HEK293T (cell line): ENCODE measurements around the gene ATP7A.

Experiments used
- BHLHE40 ChIP-seq: fragments of 450-650 bp; IDR thresholded peaks from 2 replicates; pipeline ENCODE4 v1.6.1; 2016; ENCODE audit warnings: mild to moderate bottlenecking, moderate library complexity, borderline replicate concordance
- ELF4 ChIP-seq: fragments of 450-650 bp; IDR thresholded peaks from 2 replicates; pipeline ENCODE4 v1.6.1; 2017; ENCODE audit warnings: antibody characterized with exemption
- FOXA1 ChIP-seq: fragments of 450-650 bp; IDR thresholded peaks from 2 replicates; pipeline ENCODE4 v1.6.1; 2016; ENCODE audit warnings: mild to moderate bottlenecking
- FOXK2 ChIP-seq: fragments of 450-650 bp; IDR thresholded peaks from 2 replicates; pipeline ENCODE4 v1.6.1; 2016; ENCODE audit warnings: mild to moderate bottlenecking
- FOXM1 ChIP-seq: fragments of 450-650 bp; IDR thresholded peaks from 2 replicates; pipeline ENCODE4 v1.6.1; 2017; ENCODE audit warnings: mild to moderate bottlenecking, borderline replicate concordance
- SP1 ChIP-seq: fragments of 450-650 bp; IDR thresholded peaks from 2 replicates; pipeline ENCODE4 v1.6.1; 2017
- SUZ12 ChIP-seq: fragments of 450-650 bp; IDR thresholded peaks from 2 replicates; pipeline ENCODE4 v1.6.1; 2016; ENCODE audit warnings: mild to moderate bottlenecking
- TARDBP ChIP-seq: fragments of 450-650 bp; IDR thresholded peaks from 2 replicates; pipeline ENCODE4 v1.6.1; 2016
- ZNF384 ChIP-seq: fragments of 450-650 bp; IDR thresholded peaks from 2 replicates; pipeline ENCODE4 v1.6.1; 2016
- TF ChIP-seq, protein P1 (sequence below): fragments of 450-650 bp; IDR thresholded peaks from 2 replicates; pipeline ENCODE4 v1.6.1; 2016

DNA sequence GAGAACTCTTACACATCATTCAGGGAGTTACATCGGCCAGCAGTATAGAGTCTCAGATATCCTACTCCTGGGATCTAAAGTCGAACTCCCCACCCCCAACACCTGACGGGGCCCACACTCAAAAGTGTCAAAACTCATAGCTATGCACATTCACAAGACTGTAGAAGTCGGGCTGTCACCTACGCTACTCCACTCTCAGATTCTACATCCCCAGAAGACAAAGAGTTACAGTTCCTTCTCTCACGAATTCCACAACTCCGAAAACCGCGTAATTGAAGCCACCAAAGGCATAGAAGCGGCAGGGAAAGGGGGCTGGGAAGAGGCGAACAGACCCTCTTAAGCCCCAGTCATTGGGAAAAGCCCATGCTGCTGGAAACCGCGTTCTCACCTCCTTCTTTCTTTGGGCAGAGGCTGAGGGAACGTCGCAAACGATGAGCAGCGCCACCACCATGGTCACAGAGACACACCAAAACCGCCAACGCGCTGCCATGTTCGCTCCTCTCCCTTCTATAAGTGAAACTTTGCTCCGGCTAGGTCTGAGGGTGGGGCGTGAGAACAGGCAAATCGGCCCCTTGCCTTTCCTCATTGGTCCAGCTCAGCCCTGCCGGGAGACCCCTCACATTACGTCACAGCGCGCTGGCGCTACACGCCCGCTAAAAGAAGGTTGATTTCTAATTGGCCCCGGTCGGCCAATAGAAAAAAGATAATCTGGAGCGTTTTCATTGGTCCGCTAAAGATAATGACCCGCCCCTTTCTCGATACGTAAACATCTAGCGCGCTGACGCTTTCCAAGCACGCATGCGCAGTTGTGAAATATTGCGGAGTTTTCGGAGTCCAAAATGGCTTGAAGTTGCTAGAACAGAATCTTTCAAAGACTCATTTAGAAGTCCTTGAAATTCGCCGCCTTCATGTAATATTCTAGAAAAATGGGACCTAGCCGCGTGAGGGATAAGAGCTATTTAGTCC lies 15.3 kb upstream of the ATP7A start, which contains the start of gene MAGT1:
- no peak for TF ChIP-seq FOXM1
- no peak for TF ChIP-seq SP1
- TF ChIP-seq, protein P1, sequence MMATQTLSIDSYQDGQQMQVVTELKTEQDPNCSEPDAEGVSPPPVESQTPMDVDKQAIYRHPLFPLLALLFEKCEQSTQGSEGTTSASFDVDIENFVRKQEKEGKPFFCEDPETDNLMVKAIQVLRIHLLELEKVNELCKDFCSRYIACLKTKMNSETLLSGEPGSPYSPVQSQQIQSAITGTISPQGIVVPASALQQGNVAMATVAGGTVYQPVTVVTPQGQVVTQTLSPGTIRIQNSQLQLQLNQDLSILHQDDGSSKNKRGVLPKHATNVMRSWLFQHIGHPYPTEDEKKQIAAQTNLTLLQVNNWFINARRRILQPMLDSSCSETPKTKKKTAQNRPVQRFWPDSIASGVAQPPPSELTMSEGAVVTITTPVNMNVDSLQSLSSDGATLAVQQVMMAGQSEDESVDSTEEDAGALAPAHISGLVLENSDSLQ = no peak
- no peak for TF ChIP-seq TARDBP
- no peak for TF ChIP-seq ZNF384
- TF ChIP-seq ELF4 = no peak
- no peak for TF ChIP-seq FOXK2
- TF ChIP-seq SUZ12 = no peak
- no peak for TF ChIP-seq FOXA1
- no peak for TF ChIP-seq BHLHE40
